Cardiac fibroblast (primary cell): ENCODE measurements around the gene CELSR1.

ENCODE experiments used
- DNase-seq, 2 donors: peaks; one replicate each; pipeline versions ENCODE4 v3.0.0 to v3.0.0-alpha.2; 2010; ENCODE audit warnings: low read depth in 2 of 2
- H3K4me3 ChIP-seq, 2 donors: replicated peaks in 1 of 2; 1 replicate in 1 of 2; 2 replicates in 1 of 2; pipeline ENCODE4 v1.5.1; 2011; ENCODE audit warnings: low read depth in 2 of 2, low read length in 2 of 2, mild to moderate bottlenecking in 2 of 2, moderate library complexity in 1 of 2
- TF ChIP-seq, protein P1 (sequence below): IDR thresholded peaks from one replicate; pipeline ENCODE4 v1.5.1; 2011; ENCODE audit warnings: low read depth, mild to moderate bottlenecking, low read length, inconsistent platforms

The CELSR1 gene

GRCh38 chr22:46500201-46500600 lies 37.2 kb downstream of the CELSR1 start:
- no peak overlapping the region for H3K4me3 ChIP-seq
- TF ChIP-seq, protein P1, sequence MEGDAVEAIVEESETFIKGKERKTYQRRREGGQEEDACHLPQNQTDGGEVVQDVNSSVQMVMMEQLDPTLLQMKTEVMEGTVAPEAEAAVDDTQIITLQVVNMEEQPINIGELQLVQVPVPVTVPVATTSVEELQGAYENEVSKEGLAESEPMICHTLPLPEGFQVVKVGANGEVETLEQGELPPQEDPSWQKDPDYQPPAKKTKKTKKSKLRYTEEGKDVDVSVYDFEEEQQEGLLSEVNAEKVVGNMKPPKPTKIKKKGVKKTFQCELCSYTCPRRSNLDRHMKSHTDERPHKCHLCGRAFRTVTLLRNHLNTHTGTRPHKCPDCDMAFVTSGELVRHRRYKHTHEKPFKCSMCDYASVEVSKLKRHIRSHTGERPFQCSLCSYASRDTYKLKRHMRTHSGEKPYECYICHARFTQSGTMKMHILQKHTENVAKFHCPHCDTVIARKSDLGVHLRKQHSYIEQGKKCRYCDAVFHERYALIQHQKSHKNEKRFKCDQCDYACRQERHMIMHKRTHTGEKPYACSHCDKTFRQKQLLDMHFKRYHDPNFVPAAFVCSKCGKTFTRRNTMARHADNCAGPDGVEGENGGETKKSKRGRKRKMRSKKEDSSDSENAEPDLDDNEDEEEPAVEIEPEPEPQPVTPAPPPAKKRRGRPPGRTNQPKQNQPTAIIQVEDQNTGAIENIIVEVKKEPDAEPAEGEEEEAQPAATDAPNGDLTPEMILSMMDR: no peak
- no peak for DNase-seq

GRCh38 chr22:46499805-46500189 lies 37.6 kb downstream of the CELSR1 start:
- no peak for DNase-seq
- TF ChIP-seq, protein P1: no peak
- H3K4me3 ChIP-seq: no peak overlapping the region

- no peak for DNase-seq
- H3K4me3 ChIP-seq: no peak overlapping the region
- TF ChIP-seq, protein P1: no peak
Observed at GRCh38 chr22:46491946-46492345, 45.5 kb downstream of the CELSR1 start.

DNA sequence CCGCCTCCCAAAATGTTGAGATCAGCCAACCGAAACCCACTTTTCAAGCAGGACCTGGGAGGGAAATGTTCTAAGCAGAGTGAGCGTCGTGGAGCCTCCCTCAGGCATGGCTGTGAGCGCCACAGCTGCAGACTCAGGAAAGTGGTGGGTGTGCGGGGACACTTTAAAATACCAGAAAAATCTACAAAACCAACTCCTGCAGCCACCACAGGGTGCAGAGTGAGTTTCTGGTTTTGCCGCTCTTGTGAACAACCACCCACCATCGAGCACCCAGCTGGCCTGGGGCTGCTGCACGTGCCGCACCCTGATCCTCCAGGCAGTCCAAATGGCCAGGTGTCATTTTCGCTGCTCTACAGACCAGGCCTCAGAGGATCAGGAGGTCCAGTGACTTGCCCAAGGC lies 46.9 kb downstream of the CELSR1 start:
- DNase-seq: no peak
- H3K4me3 ChIP-seq: no peak overlapping the region
- TF ChIP-seq, protein P1: no peak

DNA sequence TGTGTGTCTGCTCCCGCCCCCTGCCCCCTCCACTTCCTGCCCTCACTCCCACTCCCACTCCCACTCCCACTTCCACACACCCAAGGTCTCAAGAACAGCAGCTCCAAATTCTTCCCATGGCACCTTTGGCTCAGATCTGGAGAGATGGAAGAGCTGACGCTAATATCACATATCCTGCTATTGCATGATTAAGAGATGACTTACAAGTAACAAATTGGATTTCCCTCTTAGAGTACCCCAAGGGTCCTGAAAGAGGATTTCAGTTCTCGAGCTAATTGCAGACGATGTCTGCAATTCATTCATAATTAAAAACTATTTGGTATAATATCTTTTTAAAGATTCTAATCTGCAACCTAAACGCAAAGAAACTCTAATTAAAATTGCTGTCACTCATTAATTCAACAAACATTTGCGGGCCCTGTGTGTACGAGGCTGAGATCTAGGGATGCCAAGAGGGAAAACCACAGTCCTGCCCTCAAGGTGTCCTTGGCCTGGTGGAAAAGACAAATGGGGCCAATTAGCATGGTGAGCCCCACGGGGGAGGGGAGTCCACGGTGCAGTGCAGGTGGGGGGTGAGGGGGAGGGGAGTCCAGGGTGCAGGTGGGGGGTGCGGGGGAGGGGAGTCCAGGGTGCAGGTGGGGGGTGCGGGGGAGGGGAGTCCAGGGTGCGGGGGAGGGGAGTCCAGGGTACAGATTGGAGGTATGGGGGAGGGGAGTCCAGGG lies 50.3 kb downstream of the CELSR1 start:
- TF ChIP-seq, protein P1: no peak
- no peak overlapping the region for H3K4me3 ChIP-seq
- no peak for DNase-seq

GRCh38 chr22:46484861-46485595 lies 52.4 kb downstream of the CELSR1 start:
- no peak for DNase-seq
- TF ChIP-seq, protein P1: no peak

More at GRCh38 chr22:46484861-46485595, 52.4 kb downstream of the CELSR1 start:
- H3K4me3 ChIP-seq: no peak overlapping the region
